Neural cell (in vitro differentiated cells): ENCODE results near the gene CELF4. TPM values are rescaled to one million over a fixed set of nuclear protein-coding genes. Genes with fewer than 3 reads are reported as not detected.

Experiments used
- H2AFZ ChIP-seq: fragments of 200-600, 300-800 bp; sonication (generic), shearing (Covaris generic); 2 replicates; pipeline ENCODE4 v1.6.0; 2014; ENCODE audit warnings: low read depth, mild to moderate bottlenecking, antibody characterized with exemption, low read length, moderate library complexity
- H3F3A ChIP-seq: fragments of 200-600 bp; shearing (Covaris generic); 2 replicates; pipeline ENCODE4 v1.6.1; 2016; ENCODE audit warnings: mild to moderate bottlenecking, moderate library complexity, mixed read lengths, antibody characterized with exemption, low read length; ENCODE audit not compliant: insufficient read depth, poor library complexity, severe bottlenecking
- H3K27ac ChIP-seq: fragments of 200-600, 300-800 bp; sonication (generic), shearing (Covaris generic); 2 replicates; pipeline ENCODE4 v1.5.1; 2014; ENCODE audit warnings: mild to moderate bottlenecking, low read length, moderate library complexity
- H3K27me3 ChIP-seq: fragments of 300-800, 200-600 bp; sonication (generic), shearing (Covaris generic); 2 replicates; pipeline ENCODE4 v1.6.0; 2014; ENCODE audit warnings: mild to moderate bottlenecking, low read depth, low read length, moderate library complexity; ENCODE audit not compliant: insufficient read depth
- H3K36me3 ChIP-seq: fragments of 300-800, 200-600 bp; sonication (generic), shearing (Covaris generic); 2 replicates; pipeline ENCODE4 v1.5.1; 2014; ENCODE audit warnings: mild to moderate bottlenecking, antibody characterized with exemption, low read length, moderate library complexity; ENCODE audit not compliant: insufficient read depth
- H3K4me2 ChIP-seq: fragments of 300-800, 200-600 bp; sonication (generic), shearing (Covaris generic); 2 replicates; pipeline ENCODE4 v1.6.0; 2014; ENCODE audit warnings: mild to moderate bottlenecking, low read length
- H3K4me3 ChIP-seq: fragments of 300-800, 200-600 bp; sonication (generic), shearing (Covaris generic); 2 replicates; pipeline ENCODE4 v1.5.1; 2014; ENCODE audit warnings: mild to moderate bottlenecking, low read length, moderate library complexity
- H3K79me2 ChIP-seq: fragments of 200-600 bp; shearing (Covaris generic); replicated peaks from 2 replicates; pipeline ENCODE4 v1.6.0; 2014; ENCODE audit warnings: mild to moderate bottlenecking, low read length, moderate library complexity; ENCODE audit not compliant: insufficient read depth
- H3K9ac ChIP-seq: fragments of 300-800, 200-600 bp; sonication (generic), shearing (Covaris generic); 2 replicates; pipeline ENCODE4 v1.6.1; 2016; ENCODE audit warnings: mild to moderate bottlenecking, low read length, mixed read lengths
- H3K9me2 ChIP-seq: fragments of 200-600 bp; shearing (Covaris generic); 2 replicates; pipeline ENCODE4 v1.6.1; 2016; ENCODE audit warnings: mild to moderate bottlenecking, low read length, mixed read lengths; ENCODE audit not compliant: insufficient read depth
- H3K9me3 ChIP-seq: fragments of 200-600, 300-800 bp; sonication (generic), shearing (Covaris generic); 2 replicates; pipeline ENCODE4 v1.6.1; 2016; ENCODE audit warnings: mild to moderate bottlenecking, mixed run types, low read length, moderate library complexity, mixed read lengths
- H4K20me1 ChIP-seq: fragments of 200-600 bp; shearing (Covaris generic); 2 replicates; pipeline ENCODE4 v1.6.1; 2016; ENCODE audit warnings: mild to moderate bottlenecking, mixed run types; ENCODE audit not compliant: insufficient read depth
- CTCF ChIP-seq: fragments of 450-650 bp; IDR thresholded peaks from 2 replicates; pipeline ENCODE4 v1.5.1; 2014; ENCODE audit warnings: antibody characterized with exemption, mild to moderate bottlenecking, moderate library complexity; ENCODE audit not compliant: poor library complexity, severe bottlenecking
- EP300 ChIP-seq: fragments of 450-650 bp; conservative IDR thresholded peaks from 2 replicates; pipeline ENCODE4 v1.6.1; 2014; ENCODE audit warnings: antibody characterized with exemption, mild to moderate bottlenecking, moderate library complexity; ENCODE audit not compliant: poor library complexity, severe bottlenecking
- EZH2 ChIP-seq: fragments of 200-600, 300-800 bp; shearing (Covaris generic), sonication (generic); IDR thresholded peaks from 2 replicates; pipeline ENCODE4 v1.6.1; 2014; ENCODE audit warnings: antibody characterized with exemption, low read length, borderline replicate concordance, mild to moderate bottlenecking; ENCODE audit not compliant: insufficient read depth, poor library complexity, severe bottlenecking
- MXI1 ChIP-seq: fragments of 450-650 bp; conservative IDR thresholded peaks from 2 replicates; pipeline ENCODE4 v1.6.1; 2014; ENCODE audit warnings: antibody characterized with exemption, mild to moderate bottlenecking; ENCODE audit not compliant: poor library complexity, severe bottlenecking
- POLR2AphosphoS5 ChIP-seq: IDR thresholded peaks from 2 replicates; pipeline ENCODE4 v1.6.1; 2012
- RAD21 ChIP-seq: fragments of 450-650 bp; conservative IDR thresholded peaks from 2 replicates; pipeline ENCODE4 v1.6.1; 2014; ENCODE audit warnings: antibody characterized with exemption, mild to moderate bottlenecking, moderate library complexity
- REST ChIP-seq: IDR thresholded peaks from 2 replicates; pipeline ENCODE4 v1.6.1; 2012; ENCODE audit warnings: borderline replicate concordance
- SMC3 ChIP-seq: fragments of 450-650 bp; conservative IDR thresholded peaks from 2 replicates; pipeline ENCODE4 v1.6.1; 2014; ENCODE audit warnings: antibody characterized with exemption, mild to moderate bottlenecking, moderate library complexity; ENCODE audit not compliant: poor library complexity
- TAF1 ChIP-seq: IDR thresholded peaks from 2 replicates; pipeline ENCODE4 v1.6.1; 2012; ENCODE audit warnings: low read depth
- polyA plus RNA-seq: library from polyadenylated mRNA; depleted of rRNA; stranded (reverse); fragments of >200 nt; gene quantifications from 2 replicates; pipeline ENCODE4 v1.2.3, GENCODE V29; 2014

CELF4 gene
- polyA plus RNA-seq, 1 donor from 2014 or later = 191 TPM

GRCh38 chr18:37425222-37425621, 140.4 kb downstream of the CELF4 start:
- no peaks in the 10 kb centered on the region for H3K9me2 ChIP-seq
- H3K9me3 ChIP-seq = no peaks in the 10 kb centered on the region
- H3K36me3 ChIP-seq = no peaks in the 10 kb centered on the region
- H3K27ac ChIP-seq = no peak overlapping the region
- H4K20me1 ChIP-seq = no peaks in the 10 kb centered on the region
- TF ChIP-seq MXI1 = no peak
- TF ChIP-seq POLR2AphosphoS5 = no peak
- TF ChIP-seq EZH2 = no peak
- TF ChIP-seq RAD21 = no peak
- TF ChIP-seq CTCF = no peak
- no peak for TF ChIP-seq REST
- no peak for TF ChIP-seq TAF1
- TF ChIP-seq SMC3 = no peak
- H3K9ac ChIP-seq = no peak overlapping the region
- no peaks in the 10 kb centered on the region for H3F3A ChIP-seq
- no peaks in the 10 kb centered on the region for H3K27me3 ChIP-seq
- H3K79me2 ChIP-seq = no peaks in the 10 kb centered on the region
- H3K4me3 ChIP-seq = no peak overlapping the region
- H3K4me2 ChIP-seq = no peak overlapping the region
- no peak overlapping the region for H2AFZ ChIP-seq

- Histone ChIP-seq H3K4me2 (no peak overlapping the region), H3K9ac (no peak overlapping the region), H3K9me3 (no peaks in the 10 kb centered on the region), H2AFZ (no peak overlapping the region), H3K27me3 (no peaks in the 10 kb centered on the region), H3K79me2 (no peaks in the 10 kb centered on the region), H3K27ac (no peak overlapping the region), H4K20me1 (no peaks in the 10 kb centered on the region), H3K36me3 (no peaks in the 10 kb centered on the region), H3K9me2 (no peaks in the 10 kb centered on the region), H3K4me3 (no peak overlapping the region), H3F3A (no peaks in the 10 kb centered on the region)
- TF ChIP-seq RAD21 (no peak), TAF1 (no peak), REST (no peak), EP300 (no peak), CTCF (no peak), MXI1 (no peak), EZH2 (no peak), POLR2AphosphoS5 (no peak), SMC3 (no peak)
Measured at GRCh38 chr18:37424507-37424906, 141.1 kb downstream of the CELF4 start.
